ENCODE results near the gene AOPEP.
"Not testable (repeated sequence)": the region's sequence is repeated elsewhere in the genome, so short reads cannot be mapped to it uniquely, and the experiment has no call there.

The AOPEP gene

DNA sequence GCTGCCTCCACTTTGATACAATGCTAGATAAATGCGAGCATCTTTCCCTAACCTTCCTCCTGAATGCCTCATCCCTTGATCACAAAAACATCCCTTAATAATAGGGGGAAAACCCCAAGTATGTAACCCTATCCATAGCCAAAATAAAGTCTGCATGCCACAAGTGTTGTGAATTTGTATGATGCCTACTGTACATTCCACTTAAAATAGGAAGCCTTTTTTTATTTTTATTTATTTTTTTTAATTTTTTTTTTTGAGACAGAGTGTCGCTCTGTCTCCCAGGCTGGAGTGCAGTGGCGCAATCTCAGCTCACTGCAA, 207.0 kb downstream of the AOPEP start:
- DNase-seq (ENCODE audit: low read depth in 2 of 2) = no peak

DNA sequence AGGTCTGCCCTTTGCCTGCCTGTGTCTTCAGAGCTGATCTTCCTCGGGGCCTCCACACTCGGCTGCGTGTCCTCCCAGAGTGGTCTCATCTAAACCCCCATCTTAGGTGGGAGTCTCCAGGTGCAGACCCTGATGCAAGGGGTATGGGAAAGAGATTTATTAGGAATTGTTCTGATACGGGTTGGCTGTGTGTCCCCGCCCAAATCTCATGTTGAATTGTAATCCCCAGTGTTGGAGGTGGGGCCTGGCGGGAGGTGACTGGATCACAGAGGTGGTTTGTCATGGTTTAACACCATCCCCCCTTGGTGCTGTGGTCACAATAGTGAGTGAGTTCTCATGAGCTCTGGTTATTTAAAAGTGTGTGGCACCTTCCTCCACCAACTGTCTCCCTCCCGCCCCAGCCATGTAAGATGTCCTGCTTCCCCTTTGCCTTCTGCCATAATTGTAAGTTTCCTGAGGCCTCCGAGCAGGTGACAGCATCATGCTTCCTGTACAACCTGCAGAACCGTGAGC, 208.4 kb downstream of the AOPEP start:
- no peak for DNase-seq (ENCODE audit: low read depth in 2 of 2)

GRCh38 chr9:94935396-94935795, 208.9 kb downstream of the AOPEP start:
- DNase-seq (ENCODE audit: low read depth in 2 of 2) = no peak

GRCh38 chr9:94936419-94936818, 209.9 kb downstream of the AOPEP start:
- no peak for DNase-seq (ENCODE audit: low read depth in 2 of 2)

DNA sequence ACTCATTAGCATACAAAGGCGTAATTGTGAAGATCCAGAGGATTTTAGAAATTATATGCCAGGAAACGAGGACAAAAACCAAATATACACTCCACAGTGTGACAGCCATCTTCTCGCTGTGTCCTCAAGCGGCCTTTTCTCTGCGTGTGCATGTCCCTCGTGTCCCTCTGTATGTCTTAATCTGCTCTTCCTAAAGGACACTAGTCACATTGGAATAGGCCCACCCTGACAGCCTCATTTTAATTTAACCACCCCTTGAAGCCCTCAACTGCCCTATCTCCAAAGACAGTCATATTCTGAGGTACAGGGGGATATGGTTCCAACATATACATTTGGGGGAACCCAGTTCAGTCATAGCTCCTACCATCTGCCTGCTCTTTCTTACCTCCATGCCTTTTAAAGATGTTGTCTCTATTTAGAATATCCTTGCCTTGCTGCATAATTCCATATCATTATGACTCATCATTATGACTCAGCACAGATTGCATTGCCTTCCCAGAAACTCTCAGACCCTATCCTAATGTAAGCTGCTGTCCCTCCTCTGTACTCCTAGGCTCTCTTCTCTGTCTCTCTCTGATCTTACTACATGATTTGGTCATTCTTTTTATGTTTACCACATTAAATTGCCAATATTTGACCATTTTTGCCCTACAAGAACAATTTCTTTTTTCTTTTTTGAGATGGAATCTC, 210.9 kb downstream of the AOPEP start:
- DNase-seq (ENCODE audit: low read depth in 2 of 2) = no peak

GRCh38 chr9:94938384-94938783, 211.9 kb downstream of the AOPEP start:
- DNase-seq (ENCODE audit: low read depth in 2 of 2) = no peak

GRCh38 chr9:94940296-94940695, 213.8 kb downstream of the AOPEP start:
- not testable (repeated sequence) for DNase-seq (ENCODE audit: low read depth in 2 of 2)

DNA sequence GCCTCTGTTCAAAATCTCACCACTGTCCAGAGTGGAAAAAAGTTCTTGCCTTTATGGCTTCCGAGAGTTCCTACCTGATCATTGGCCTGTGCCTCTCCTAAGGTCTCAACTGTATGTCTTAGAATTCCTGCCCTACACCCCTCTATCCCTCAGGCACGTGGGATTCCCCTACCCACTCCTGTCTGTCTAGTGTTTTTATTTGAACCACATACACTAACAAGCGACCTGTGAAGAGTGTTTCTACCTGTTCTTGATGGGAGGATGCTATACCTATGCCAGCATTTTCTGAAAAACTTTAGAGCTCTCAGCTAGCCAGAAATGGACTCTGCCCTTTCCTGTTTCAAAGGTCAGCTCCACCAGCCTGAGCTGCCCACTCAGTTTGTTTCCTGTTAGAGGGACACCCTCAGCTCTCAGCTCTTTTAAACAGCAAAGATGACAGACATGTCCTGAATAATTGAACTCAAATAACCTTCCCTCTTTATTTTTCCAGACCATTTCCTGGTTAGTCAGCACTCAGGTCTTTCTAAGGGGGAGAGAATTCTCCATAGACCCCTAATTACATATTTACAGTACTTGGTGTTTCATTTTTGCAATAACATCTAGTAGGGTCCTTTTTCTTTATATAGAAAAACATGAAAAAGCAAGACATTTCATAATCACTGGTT, 214.8 kb downstream of the AOPEP start:
- no peak for DNase-seq (ENCODE audit: low read depth in 2 of 2)

- no peak for DNase-seq (ENCODE audit: low read depth in 2 of 2)
Observed at GRCh38 chr9:94944626-94945025, 218.1 kb downstream of the AOPEP start.

GRCh38 chr9:94945197-94946144, 219.0 kb downstream of the AOPEP start:
- DNase-seq (ENCODE audit: low read depth in 2 of 2) = no peak

- no peak for DNase-seq (ENCODE audit: low read depth in 2 of 2)
Observed at GRCh38 chr9:94946256-94946655, 219.8 kb downstream of the AOPEP start.

DNA sequence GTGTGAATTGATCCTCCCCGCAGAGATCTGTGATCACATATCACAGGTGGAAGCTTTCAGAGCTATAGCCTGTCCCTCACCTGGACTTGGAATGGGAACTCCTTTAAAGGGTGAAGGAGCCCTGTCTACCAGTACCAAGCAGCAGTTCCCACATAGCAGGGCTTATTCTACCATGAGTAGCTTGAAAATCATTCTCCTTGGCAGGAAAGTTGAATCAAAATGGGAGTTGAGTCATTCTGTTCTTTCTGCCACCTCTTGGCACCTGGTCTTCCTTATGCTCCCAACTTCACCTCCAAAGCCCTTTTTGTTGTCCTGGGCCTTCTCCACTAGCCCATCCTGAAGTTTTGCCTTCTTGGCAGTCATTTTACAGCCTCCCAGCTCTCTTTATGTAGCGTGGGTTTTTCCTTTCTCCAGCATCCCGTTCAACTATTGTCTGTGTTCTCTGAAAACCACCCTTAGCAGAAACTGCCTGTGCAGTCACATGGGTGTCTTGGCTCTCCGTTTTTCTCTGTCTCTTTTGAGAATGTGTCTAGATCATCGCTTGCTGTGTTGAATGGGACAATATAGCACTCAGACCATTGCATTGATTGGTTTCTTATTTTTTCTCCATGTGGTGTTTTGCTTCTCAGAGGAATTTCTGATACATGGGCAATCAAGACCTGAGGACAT, 222.2 kb downstream of the AOPEP start:
- no peak for DNase-seq (ENCODE audit: low read depth in 2 of 2)

DNA sequence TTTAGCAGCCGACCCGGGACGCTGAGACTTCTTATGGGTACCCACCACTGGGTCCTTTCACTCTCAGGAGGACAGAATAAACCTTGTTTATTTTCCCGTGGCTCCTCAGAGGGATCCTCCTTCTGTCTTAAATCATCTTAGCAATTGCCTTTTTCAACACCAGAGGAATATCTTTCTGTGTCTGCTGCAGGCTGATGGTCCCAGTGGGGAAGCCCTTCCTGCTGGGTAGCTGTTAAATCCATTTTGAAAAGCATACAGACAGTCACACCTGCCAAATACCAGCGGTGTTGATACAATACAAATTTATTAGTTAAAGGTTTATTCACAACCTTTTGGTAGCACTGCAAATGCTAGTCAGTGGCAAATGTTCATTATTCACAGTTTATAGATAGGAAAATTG, 222.9 kb downstream of the AOPEP start:
- DNase-seq (ENCODE audit: low read depth in 2 of 2) = no peak

DNA sequence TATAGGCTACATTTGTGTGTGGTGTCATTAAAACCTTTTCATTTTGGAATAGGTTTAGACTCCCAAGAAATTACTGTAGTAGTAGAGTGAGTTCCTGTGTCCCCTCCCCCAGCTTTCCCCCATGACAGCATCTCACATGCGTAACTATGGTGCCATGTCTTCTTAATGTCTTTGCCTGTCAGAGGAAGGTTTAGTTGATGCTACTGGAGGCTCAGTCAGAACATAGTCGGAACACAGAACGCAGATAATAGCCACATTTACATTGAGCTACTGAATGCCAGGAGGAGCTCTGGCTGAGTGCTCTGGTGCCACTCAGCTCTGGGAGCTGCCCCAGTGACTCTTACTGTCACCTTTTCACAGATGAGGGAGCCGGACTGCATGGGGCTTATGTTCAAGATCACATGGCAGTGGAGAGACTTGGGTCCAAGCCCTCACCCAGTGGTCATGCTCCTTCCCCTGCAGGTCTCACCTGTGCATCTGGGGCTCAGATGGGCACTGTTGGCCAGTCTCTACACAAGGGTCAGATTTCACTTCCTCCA, 223.6 kb downstream of the AOPEP start:
- no peak for DNase-seq (ENCODE audit: low read depth in 2 of 2)

GRCh38 chr9:94950579-94951323, 224.3 kb downstream of the AOPEP start:
- no peak for DNase-seq (ENCODE audit: low read depth in 2 of 2)

GRCh38 chr9:94951324-94952135, 225.0 kb downstream of the AOPEP start:
- DNase-seq (ENCODE audit: low read depth in 2 of 2) = no peak

GRCh38 chr9:94952565-94953373, 226.3 kb downstream of the AOPEP start:
- DNase-seq (ENCODE audit: low read depth in 2 of 2) = no peak

- DNase-seq (ENCODE audit: low read depth in 2 of 2) = no peak
Observed at GRCh38 chr9:94956731-94957130, 230.2 kb downstream of the AOPEP start.

GRCh38 chr9:94960964-94961363, 234.5 kb downstream of the AOPEP start:
- DNase-seq (ENCODE audit: low read depth in 2 of 2) = no peak

All from stimulated activated CD4-positive, alpha-beta T cell treated with anti-CD3 and anti-CD28 coated beads, Interleukin-1b, Interleukin-23, amount 100 ng/mL, for 1 hour (primary cell).